ENCODE results near the gene LIMS3.
"Not testable (repeated sequence)": the region's sequence is repeated elsewhere in the genome, so short reads cannot be mapped to it uniquely, and the experiment has no call there.

LIMS3 gene, protein sequence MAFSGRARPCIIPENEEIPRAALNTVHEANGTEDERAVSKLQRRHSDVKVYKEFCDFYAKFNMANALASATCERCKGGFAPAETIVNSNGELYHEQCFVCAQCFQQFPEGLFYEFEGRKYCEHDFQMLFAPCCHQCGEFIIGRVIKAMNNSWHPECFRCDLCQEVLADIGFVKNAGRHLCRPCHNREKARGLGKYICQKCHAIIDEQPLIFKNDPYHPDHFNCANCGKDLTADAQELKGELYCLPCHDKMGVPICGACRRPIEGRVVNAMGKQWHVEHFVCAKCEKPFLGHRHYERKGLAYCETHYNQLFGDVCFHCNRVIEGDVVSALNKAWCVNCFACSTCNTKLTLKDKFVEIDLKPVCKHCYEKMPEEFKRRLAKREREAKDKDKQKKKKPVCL

DNA sequence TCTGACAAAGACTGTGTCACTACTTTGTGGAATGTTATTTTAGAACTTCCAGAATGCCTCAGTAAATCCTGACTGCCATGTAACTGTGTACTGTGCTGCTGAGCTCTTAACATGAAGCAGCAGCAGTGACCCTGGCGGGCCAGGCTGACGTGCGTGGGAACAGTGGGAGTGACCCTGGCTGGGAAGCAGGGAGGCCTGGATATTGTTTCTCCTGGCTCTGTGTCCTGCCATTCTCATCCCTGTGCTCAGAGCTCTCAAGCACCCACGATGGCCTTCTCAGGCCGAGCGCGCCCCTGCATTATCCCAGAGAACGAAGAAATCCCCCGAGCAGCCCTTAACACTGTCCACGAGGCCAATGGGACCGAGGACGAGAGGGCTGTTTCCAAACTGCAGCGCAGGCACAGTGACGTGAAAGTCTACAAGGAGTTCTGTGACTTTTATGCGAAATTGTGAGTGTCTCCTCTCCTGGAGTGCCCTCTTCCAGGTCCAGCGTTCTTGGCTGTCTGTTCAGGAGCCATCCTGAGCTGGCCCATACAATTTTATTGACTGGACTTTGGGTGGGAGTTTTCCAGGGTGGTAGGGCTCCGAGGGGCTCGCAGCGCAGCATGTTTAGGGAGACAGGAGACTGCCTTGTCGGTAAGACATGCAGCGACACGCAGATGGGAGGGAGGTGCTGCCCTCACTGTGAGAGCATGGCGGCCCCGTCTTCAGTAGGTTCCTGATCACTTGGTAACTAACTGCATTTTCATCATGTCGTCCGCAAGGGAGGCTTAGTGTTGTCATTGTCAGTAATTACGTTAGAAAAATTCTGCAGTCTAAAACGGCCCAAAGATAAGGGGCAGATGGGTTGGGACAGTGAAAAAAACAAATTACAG lies at the start of gene LIMS3:
Gene LIMS3, plus strand, starts transcription at position 227 of the 875 bp plus-strand sequence. Its CDS starts 41 bp downstream, at position 268.
- not testable (repeated sequence) for DNase-seq

- DNase-seq, result not testable (repeated sequence)
These were observed 27.2 kb upstream of the LIMS3 start for GRCh38 chr2:109871129-109871751.

GRCh38 chr2:109876625-109877024 lies 21.9 kb upstream of the LIMS3 start:
- DNase-seq, result not testable (repeated sequence)

GRCh38 chr2:109882112-109882511 lies 16.4 kb upstream of the LIMS3 start:
- not testable (repeated sequence) for DNase-seq

- DNase-seq, result not testable (repeated sequence)
These were observed 10.1 kb upstream of the LIMS3 start for GRCh38 chr2:109888414-109888813.

GRCh38 chr2:109889909-109890308 lies 8.6 kb upstream of the LIMS3 start:
- not testable (repeated sequence) for DNase-seq

GRCh38 chr2:109891024-109891423 lies 7.5 kb upstream of the LIMS3 start:
- DNase-seq, result not testable (repeated sequence)

DNA sequence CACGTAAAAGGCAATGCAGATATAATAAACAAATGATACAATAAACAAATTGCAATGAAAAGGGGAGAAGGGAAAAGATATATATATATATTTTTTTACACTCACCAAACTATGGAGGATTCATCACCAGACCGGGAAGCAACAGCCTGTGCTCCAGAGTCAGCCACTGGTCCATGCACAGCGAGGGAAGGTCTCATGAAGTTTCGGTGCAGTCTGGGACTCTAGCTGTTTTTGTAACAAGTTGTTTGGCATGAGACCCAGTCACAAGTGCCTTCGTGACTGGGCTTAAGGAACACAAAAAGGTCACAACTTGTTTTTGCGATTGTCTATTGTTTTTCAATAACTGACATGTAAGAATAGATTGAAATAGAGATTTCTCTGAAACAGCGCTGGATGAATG lies 4.8 kb upstream of the LIMS3 start:
- not testable (repeated sequence) for DNase-seq

- DNase-seq, result not testable (repeated sequence)
These were observed 4.3 kb upstream of the LIMS3 start for GRCh38 chr2:109894141-109894540.

DNA sequence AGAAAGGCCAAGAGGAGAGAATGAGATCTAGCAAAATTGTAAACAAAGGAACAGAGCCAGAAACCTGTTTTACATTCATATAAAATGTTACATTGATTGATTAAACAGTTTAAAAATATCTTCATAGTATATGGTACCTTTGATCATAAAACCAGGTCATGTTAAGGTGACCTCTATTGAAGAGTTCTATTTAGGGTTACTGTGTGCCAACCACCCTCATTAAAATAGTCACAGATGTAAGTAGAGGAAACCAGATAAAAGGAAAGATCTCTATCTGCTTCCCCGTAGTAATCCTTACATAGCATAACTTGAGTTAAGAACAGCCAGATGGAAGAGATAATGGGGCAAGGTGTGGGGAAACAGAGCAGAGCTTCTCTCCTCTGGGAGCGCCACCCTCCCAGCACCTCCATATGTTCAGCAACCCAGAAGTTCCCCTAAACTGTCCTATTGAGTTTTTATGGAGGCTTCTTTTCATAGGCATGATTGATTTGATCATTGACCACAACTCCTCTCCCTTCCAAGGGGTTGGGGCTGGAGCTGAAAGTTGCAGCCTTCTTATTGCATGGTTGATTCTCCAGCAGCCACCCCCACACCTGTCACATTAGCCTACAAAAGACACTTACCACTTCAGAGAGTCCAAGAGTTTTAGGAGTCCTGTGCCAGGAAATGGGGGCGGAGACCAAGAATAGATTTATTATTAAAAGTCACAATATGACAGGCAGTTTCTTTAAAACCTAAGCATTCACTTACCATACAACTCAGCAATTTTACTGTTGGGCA lies 3.2 kb upstream of the LIMS3 start:
- DNase-seq, result not testable (repeated sequence)

- not testable (repeated sequence) for DNase-seq
These were observed 2.3 kb upstream of the LIMS3 start for GRCh38 chr2:109896212-109896611.

DNA sequence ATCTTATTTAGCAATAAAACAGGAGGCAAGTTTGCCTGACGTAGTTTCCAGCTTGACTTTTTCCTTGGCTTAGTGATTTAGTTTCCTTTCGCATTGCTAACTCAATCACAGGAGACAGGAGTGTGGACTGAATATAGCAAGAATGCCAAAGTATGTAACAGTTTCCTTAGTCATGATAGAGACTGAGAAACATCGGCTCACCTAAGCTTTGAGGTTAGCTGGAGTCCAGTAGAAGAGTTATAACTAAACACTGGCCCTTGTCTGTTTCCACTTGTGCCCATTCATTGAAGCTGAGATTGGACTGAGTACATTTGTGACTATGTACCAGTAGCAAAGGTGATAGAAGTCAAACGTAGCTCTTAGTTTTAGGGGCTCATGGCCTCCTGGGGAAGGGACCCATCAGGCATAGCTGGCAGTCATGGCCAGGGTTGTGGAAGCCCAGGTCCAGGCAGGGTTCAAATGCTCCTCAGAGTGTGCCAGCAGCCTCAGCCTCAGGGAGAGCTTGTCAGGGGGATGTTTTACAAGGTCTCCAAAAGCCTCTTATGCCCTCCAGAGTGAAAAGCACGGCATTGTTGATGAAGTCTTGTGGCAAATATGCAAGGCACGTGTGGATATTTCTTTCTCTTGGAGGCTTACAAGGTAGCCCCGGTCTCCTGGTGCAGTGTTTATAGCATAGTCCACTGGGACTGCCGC lies 573 bp upstream of the LIMS3 start:
- DNase-seq, result not testable (repeated sequence)

GRCh38 chr2:109905796-109906195 lies 7.3 kb downstream of the LIMS3 start:
- DNase-seq, result not testable (repeated sequence)

GRCh38 chr2:109908626-109909025 lies 10.1 kb downstream of the LIMS3 start:
- DNase-seq, result not testable (repeated sequence)

GRCh38 chr2:109910789-109911188 lies 12.3 kb downstream of the LIMS3 start:
- DNase-seq, result not testable (repeated sequence)

DNA sequence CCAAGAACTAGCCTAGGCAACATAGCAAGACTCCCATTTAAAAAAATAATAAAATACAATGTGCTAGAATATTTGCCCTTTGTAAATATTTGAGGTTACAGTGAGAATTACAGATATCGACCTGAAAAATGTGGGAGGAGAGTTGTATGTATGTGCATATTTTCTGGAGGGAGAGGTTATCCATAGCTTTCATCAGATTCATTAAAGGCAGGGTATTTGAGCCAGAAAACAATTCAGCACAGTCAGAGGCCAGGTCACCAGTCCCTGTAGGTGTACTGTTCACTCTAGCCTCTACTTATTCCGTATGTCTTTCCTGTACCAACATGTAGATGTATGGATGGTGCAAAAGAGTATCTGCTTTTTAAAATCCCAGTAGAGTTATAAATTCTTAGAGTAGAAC lies 15.4 kb downstream of the LIMS3 start:
- DNase-seq, result not testable (repeated sequence)

DNA sequence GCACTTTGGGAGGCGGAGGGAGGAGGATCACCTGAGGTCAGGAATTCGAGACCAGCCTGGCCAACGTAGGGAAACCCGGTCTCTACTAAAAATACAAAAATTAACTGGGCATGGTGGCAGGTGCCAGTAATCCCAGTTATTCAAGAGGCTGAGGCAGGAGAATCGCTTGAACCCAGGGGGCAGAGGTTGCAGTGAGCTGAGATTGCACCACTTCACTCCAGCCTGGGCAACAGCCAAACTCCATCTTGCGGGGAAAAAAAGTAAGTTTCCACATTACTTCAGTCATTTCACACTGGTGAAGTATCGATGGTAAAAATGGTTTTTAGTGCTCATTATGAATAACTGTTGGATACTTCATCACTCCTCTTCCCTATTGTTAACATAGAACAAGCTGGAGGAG lies 16.1 kb downstream of the LIMS3 start:
- not testable (repeated sequence) for DNase-seq

- DNase-seq, result not testable (repeated sequence)
These were observed 17.3 kb downstream of the LIMS3 start for GRCh38 chr2:109915830-109916229.

DNA sequence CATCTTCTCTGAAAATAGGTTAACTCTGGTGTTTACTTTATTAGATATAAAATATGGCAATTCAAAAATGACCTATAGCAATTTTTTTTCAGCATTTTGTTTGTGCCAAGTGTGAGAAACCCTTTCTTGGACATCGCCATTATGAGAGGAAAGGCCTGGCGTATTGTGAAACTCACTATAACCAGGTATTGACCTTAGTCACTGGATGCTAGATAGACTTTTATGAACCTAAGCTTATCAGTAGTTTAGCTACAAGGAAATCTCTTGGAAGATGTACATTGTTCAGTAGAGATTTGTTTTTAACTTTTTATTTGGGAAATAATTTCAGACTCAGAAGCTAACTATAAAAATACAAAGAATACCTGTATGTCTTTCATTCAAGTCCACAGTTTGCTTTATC lies 21.7 kb downstream of the LIMS3 start:
- DNase-seq, result not testable (repeated sequence)

- DNase-seq, result not testable (repeated sequence)
These were observed 23.3 kb downstream of the LIMS3 start for GRCh38 chr2:109921543-109922384.

- not testable (repeated sequence) for DNase-seq
These were observed 26.0 kb downstream of the LIMS3 start for GRCh38 chr2:109924481-109924880.

Data from stimulated activated CD4-positive, alpha-beta T cell treated with anti-CD3 and anti-CD28 coated beads, Interleukin-15, amount 100 ng/mL, for 24 hours (primary cell).